GM12878 (cell line): ENCODE measurements around the gene MAP4K4. TPM values are rescaled to one million over a fixed set of nuclear protein-coding genes. Genes with fewer than 3 reads are reported as not detected.

Experiments
- ATAC-seq: fragments of 200-7000 bp; cut with Tn5 transposase; 3 replicates; pipeline ENCODE4 v1.9.1; 2020; ENCODE audit warnings: mild to moderate bottlenecking, moderate library complexity
- BruUV-seq: library from RNA; stranded (reverse); fragments of 400-500 nt; replicated peaks from 2 replicates; lab custom pipeline; 2021; lab: Mats Ljungman, UMichigan
- CTCF ChIA-PET: fragments of 300-600 bp; sonication (Branson Sonifier 250); formaldehyde crosslinking; extraction: SDS; loops from one replicate; lab custom pipeline; 2021; ENCODE audit warnings: inconsistent platforms; lab: Yijun Ruan, JAX
- POLR2A ChIA-PET: fragments of 350-600 bp; formaldehyde crosslinking; extraction: SDS; loops from one replicate; lab custom pipeline; 2021; ENCODE audit warnings: inconsistent platforms; lab: Charles Lee
- RAD21 ChIA-PET: fragments of 300-600 bp; sonication (Branson Sonifier 250); formaldehyde crosslinking; loops from one replicate; lab custom pipeline; 2023; ENCODE audit warnings: antibody characterized with exemption; ENCODE audit not compliant: unreplicated experiment; lab: Charles Lee
- SMC1A ChIA-PET: fragments of 300-600 bp; sonication (Branson Sonifier 250); formaldehyde crosslinking; loops from one replicate; lab custom pipeline; 2023; ENCODE audit not compliant: unreplicated experiment, uncharacterized antibody; lab: Charles Lee
- DNase-seq: peaks from one replicate; pipeline ENCODE4 v3.0.0-alpha.2; 2011; ENCODE audit warnings: low read depth, low spot score
- FAIRE-seq: peaks from 3 replicates; lab custom pipeline; 2011; peaks lifted over from hg19 to GRCh38; lab: Jason Lieb, UNC
- H2AFZ ChIP-seq: 2 replicates; pipeline ENCODE4 v1.6.0; 2011; ENCODE audit warnings: low read depth, low read length, control low read depth; ENCODE audit not compliant: control insufficient read depth
- H3K27ac ChIP-seq: 2 replicates; pipeline ENCODE4 v1.5.1; 2011; ENCODE audit warnings: control low read depth; ENCODE audit not compliant: control insufficient read depth, insufficient read depth
- H3K27me3 ChIP-seq, 2 experiments: replicated peaks in 1 of 2; 2 replicates each; pipeline versions ENCODE4 v1.6.0 to v1.6.1; 2011; ENCODE audit warnings: low read length in 1 of 2; ENCODE audit not compliant: control insufficient read depth in 2 of 2, insufficient read depth in 2 of 2
- H3K36me3 ChIP-seq, 2 experiments: 2 replicates each; pipeline ENCODE4 v1.5.1; 2011; ENCODE audit warnings: low read length in 1 of 2; ENCODE audit not compliant: control insufficient read depth in 2 of 2, insufficient read depth in 2 of 2
- H3K4me1 ChIP-seq: 2 replicates; pipeline ENCODE4 v1.6.1; 2011; ENCODE audit warnings: mild to moderate bottlenecking, low read length, moderate library complexity, mixed read lengths; ENCODE audit not compliant: control insufficient read depth, insufficient read depth
- H3K4me2 ChIP-seq: 2 replicates; pipeline ENCODE4 v1.6.0; 2011; ENCODE audit warnings: control low read depth; ENCODE audit not compliant: control insufficient read depth, insufficient read depth
- H3K4me3 ChIP-seq: fragments of 200-600 bp; sonication (generic); 2 replicates; pipeline ENCODE4 v1.5.1; 2016
- H3K79me2 ChIP-seq: 2 replicates; pipeline ENCODE4 v1.6.0; 2011; ENCODE audit warnings: low read length; ENCODE audit not compliant: control insufficient read depth, insufficient read depth
- H3K9ac ChIP-seq: 2 replicates; pipeline ENCODE4 v1.8.0; 2011; ENCODE audit warnings: low read length, control low read depth, mixed read lengths; ENCODE audit not compliant: control insufficient read depth, insufficient read depth
- H3K9me3 ChIP-seq: replicated peaks from 3 replicates; pipeline ENCODE4 v1.5.1; 2011; ENCODE audit warnings: mild to moderate bottlenecking, low read length; ENCODE audit not compliant: control insufficient read depth, insufficient read depth
- H4K20me1 ChIP-seq: 2 replicates; pipeline ENCODE4 v1.6.0; 2011; ENCODE audit not compliant: control insufficient read depth, insufficient read depth
- CHD1 ChIP-seq: IDR thresholded peaks from 2 replicates; pipeline ENCODE4 v1.6.1; 2012; ENCODE audit warnings: low read depth, low read length, improper control_type of control experiment
- IRF5 ChIP-seq: fragments of 450-650 bp; IDR thresholded peaks from 2 replicates; pipeline ENCODE4 v1.6.1; 2017; ENCODE audit warnings: borderline replicate concordance
- POLR2A ChIP-seq: IDR thresholded peaks from 2 replicates; pipeline ENCODE4 v1.6.1; 2011; ENCODE audit warnings: low read depth, mild to moderate bottlenecking, low read length
- PRDM15 ChIP-seq: fragments of 450-650 bp; formaldehyde crosslinking; IDR thresholded peaks from 2 replicates; pipeline ENCODE4 v1.4.0; 2020; ENCODE audit warnings: mild to moderate bottlenecking, moderate library complexity
- RELA ChIP-seq: fragments of 450-650 bp; IDR thresholded peaks from 2 replicates; pipeline ENCODE4 v1.8.0; 2014; ENCODE audit warnings: borderline replicate concordance; ENCODE audit not compliant: partially characterized antibody
- WGBS: methylation state at CpG from one replicate; pipeline ENCODE4 v1.1.6; 2016; ENCODE audit warnings: low lambda C conversion rate; ENCODE audit not compliant: insufficient replicate concordance, insufficient coverage; ENCODE audit errors: missing lambda C conversion rate; 5-methylcytosine and 5-hydroxymethylcytosine counted together
- in situ Hi-C: fragments of 300-500 bp; cut with MboI; formaldehyde crosslinking; loops from 9 replicates; pipeline ENCODE4 v1.14.3; 2018; ENCODE audit warnings: mixed read lengths
- intact Hi-C: fragments of 100-400 bp; cut with micrococcal nuclease; formaldehyde crosslinking; loops from one replicate; pipeline ENCODE4 v1.14.2; 2022; ENCODE audit not compliant: unreplicated experiment
- polyA plus RNA-seq, 11 experiments: library from polyadenylated mRNA; depleted of rRNA in 4 of 11; unstranded in 6 of 11; stranded (reverse) in 5 of 11; fragments of >200 nt; fragmentation: Nextera tagmentation in 4 of 11; fragmentation: Illumina TruSeq in 1 of 11; extraction: Ambion mirVana in 4 of 11; extraction: Trizol in 1 of 11; gene quantifications; 1 replicate in 1 of 11; 2 replicates in 10 of 11; pipeline versions ENCODE4 v1.2.1 to v1.2.3, GENCODE V29; 2011 to 2016; ENCODE audit warnings: inconsistent platforms in 2 of 11, missing spikeins in 2 of 11, low read depth in 1 of 11
- total RNA-seq, 4 experiments: library from RNA; depleted of rRNA in 3 of 4; stranded (reverse); fragments of >200 nt in 3 of 4; fragmentation: Illumina TruSeq in 1 of 4; extraction: Trizol in 1 of 4; gene quantifications; 2 replicates each; pipeline versions ENCODE4 v1.2.1 to v1.2.3, GENCODE V29; 2013 to 2021

MAP4K4 gene
- total and polyA plus RNA-seq, 10 of the 15 experiments (the other 5 are each of a cell fraction or from before 2014, with no cell fraction given), result 1.9 to 50.4 (median 9.7) TPM

- POLR2A ChIA-PET, result no interaction called here
- no peaks in the 10 kb centered on the region for H3K36me3 ChIP-seq
- TF ChIP-seq POLR2A, result no peak
- no peak for TF ChIP-seq RELA
- TF ChIP-seq CHD1, result no peak
- TF ChIP-seq PRDM15 (CRISPR knock-in tag), result no peak
- TF ChIP-seq IRF5, result no peak
- no peak overlapping the region for H3K9ac ChIP-seq
- RAD21 ChIA-PET, result no interaction called here
- H3K27me3 ChIP-seq, result no peaks in the 10 kb centered on the region
- in situ Hi-C loops (no loop called here), intact Hi-C loops (no loop called here)
- FAIRE-seq, result no peak
- H3K4me1 ChIP-seq, result peaks cover 23% of the 10 kb centered on the region
- H3K79me2 ChIP-seq, result no peaks in the 10 kb centered on the region
- no peak overlapping the region for H2AFZ ChIP-seq
- no peaks in the 10 kb centered on the region for H4K20me1 ChIP-seq
- H3K9me3 ChIP-seq, result peaks cover 4% of the 10 kb centered on the region; the same call in 2 of the 3 replicates
- BruUV-seq, result no TSS peak
- ATAC-seq, result no peak
- no peak overlapping the region for H3K4me2 ChIP-seq
- H3K4me3 ChIP-seq, result no peak overlapping the region
- CTCF ChIA-PET, result interaction anchor here (4.4 kb wide), 1 partner anchor 13 kb away, joined by 19 read pairs; no protein-coding TSS in a partner anchor
- DNase-seq, result no peak
- H3K27ac ChIP-seq, result no peak overlapping the region
- SMC1A ChIA-PET, result no interaction called here
- WGBS, result 45% methylated on average over 3 of the region's 3 CpGs
Measured at GRCh38 chr2:101714118-101714517, 16.6 kb downstream of the MAP4K4 start.
